A549 treated with RU486 at 1 μM for 4 hours (cell line): ENCODE results near the gene TMEM11. TPM values are rescaled to one million over a fixed set of nuclear protein-coding genes. Genes with fewer than 3 reads are reported as not detected.

Experiments used
- total RNA-seq: library from RNA; stranded (reverse); fragments of 200-300 nt; extraction: Qiagen RNA extraction; gene quantifications from 5 replicates; pipeline ENCODE4 v1.2.3, GENCODE V29; 2022; ENCODE audit warnings: low read depth

Gene TMEM11, protein sequence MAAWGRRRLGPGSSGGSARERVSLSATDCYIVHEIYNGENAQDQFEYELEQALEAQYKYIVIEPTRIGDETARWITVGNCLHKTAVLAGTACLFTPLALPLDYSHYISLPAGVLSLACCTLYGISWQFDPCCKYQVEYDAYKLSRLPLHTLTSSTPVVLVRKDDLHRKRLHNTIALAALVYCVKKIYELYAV
- total RNA-seq: 54.5 to 78.8 TPM (median 71.0 TPM) in 5 replicates

DNA sequence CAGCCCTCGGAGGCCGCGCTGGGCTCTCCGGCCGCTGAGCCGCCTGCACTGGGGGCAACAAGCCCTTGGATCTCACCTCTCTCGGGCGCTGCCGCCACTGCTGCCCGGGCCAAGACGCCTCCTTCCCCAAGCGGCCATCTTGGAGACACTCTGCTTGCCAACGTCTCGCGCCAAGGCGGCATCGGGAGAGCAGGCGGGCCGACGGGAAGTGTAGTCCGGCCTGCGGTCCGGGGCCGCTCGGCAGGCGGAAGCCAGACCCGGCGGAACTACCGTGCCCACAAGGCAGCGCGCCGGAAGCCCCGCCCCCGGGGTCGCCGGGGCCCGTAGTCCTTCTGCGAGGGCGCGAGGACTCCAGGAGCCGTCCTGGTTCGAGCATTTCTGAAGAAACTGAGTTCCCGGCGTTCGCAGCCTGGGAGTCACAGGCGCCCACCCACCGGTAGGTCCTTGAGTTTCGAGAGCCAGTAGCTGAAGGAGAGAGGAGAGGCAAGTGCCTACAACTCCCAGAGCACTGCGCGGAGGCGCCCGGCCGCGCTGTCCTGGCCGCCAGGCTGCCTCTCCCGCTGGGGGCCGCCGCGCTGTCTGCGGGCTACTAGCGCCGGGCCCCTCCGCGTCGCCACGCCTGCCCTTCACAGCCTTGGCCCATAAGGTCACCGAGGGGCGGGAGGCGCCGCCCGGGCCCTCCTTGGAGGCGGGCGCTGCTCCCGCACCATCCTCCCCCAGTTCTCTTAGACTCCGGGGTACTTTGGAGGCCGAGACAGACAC, at the start of gene TMEM11:
Gene TMEM11, minus strand, starts transcription at position 147 of the 762 bp plus-strand sequence. Its CDS starts 9 bp downstream, at position 138.

GRCh38 chr17:21252796-21253645, 39.1 kb upstream of the TMEM11 start, which contains the start of gene NATD1:
Gene NATD1, minus strand, starts transcription at chr17:21253410. Its CDS starts 146 bp downstream, at chr17:21253264.

Other genes starting within 250 kb of the TMEM11 start
- gene USP22, start 171.2 kb downstream of the TMEM11 start, total RNA-seq: 116 to 131 TPM (median 122 TPM) in 5 replicates
- gene DHRS7B, start 87.2 kb downstream of the TMEM11 start, total RNA-seq: 15.3 to 24.8 TPM (median 19.8 TPM) in 5 replicates
- gene NATD1, start 39.2 kb upstream of the TMEM11 start, total RNA-seq: 2.4 to 3.8 TPM (median 3.1 TPM) in 5 replicates
- 125 to 194 TPM (median 150 TPM) in 5 replicates for gene MAP2K3, start 70.5 kb upstream of the TMEM11 start, total RNA-seq
- 0.71 to 1.2 TPM (median 1.2 TPM) in 5 replicates for gene KCNJ12, start 162.2 kb upstream of the TMEM11 start, total RNA-seq